GM10248 (cell line): ENCODE results near the gene PLAC1.

Experiments
- CTCF ChIA-PET: fragments of 300-600 bp; sonication (Branson Sonifier 250); formaldehyde crosslinking; extraction: SDS; loops from one replicate; lab custom pipeline; 2021; ENCODE audit warnings: antibody characterized with exemption; lab: Yijun Ruan, JAX
- POLR2A ChIA-PET: fragments of 350-650 bp; sonication (Branson Sonifier 250); formaldehyde crosslinking; extraction: SDS; loops from one replicate; lab custom pipeline; 2020; ENCODE audit warnings: antibody characterized with exemption; lab: Yijun Ruan, JAX
- DNase-seq: peaks from one replicate; pipeline ENCODE4 v3.0.0; 2012; ENCODE audit errors: extremely low spot score
- CTCF ChIP-seq: IDR thresholded peaks from 2 replicates; pipeline ENCODE4 v1.5.1; 2012; ENCODE audit warnings: mild to moderate bottlenecking, low read depth; ENCODE audit errors: extremely low read depth, missing control alignments, control extremely low read depth

PLAC1 gene

GRCh38 chrX:134661295-134661694 is 3.0 kb upstream of the PLAC1 start:
- no peak for TF ChIP-seq CTCF
- ChIA-PET POLR2A (no interaction called here), CTCF (interaction anchor here (0.8 kb wide), 1 partner anchor 10 kb away, joined by 3 read pairs; no protein-coding TSS in a partner anchor)
- DNase-seq: no peak

- ChIA-PET POLR2A (no interaction called here), CTCF (interaction anchor here (0.8 kb wide), 1 partner anchor 11 kb away, joined by 3 read pairs; no protein-coding TSS in a partner anchor)
- no peak for TF ChIP-seq CTCF
- DNase-seq: no peak
Observed at GRCh38 chrX:134660627-134661026, 2.4 kb upstream of the PLAC1 start.

GRCh38 chrX:134659761-134660160 is 1.5 kb upstream of the PLAC1 start:
- no peak for DNase-seq
- no peak for TF ChIP-seq CTCF
- CTCF ChIA-PET: no interaction called here
- POLR2A ChIA-PET: no interaction called here

GRCh38 chrX:134658760-134659023 is 421 bp upstream of the PLAC1 start:
- ChIA-PET CTCF (interaction anchor here (1.2 kb wide), 1 partner anchor 15 kb away, joined by 3 read pairs; no protein-coding TSS in a partner anchor), POLR2A (no interaction called here)
- DNase-seq: no peak
- TF ChIP-seq CTCF: no peak

GRCh38 chrX:134654398-134655012 is 3.8 kb downstream of the PLAC1 start:
- ChIA-PET CTCF (no interaction called here), POLR2A (no interaction called here)

GRCh38 chrX:134653835-134654234 is 4.4 kb downstream of the PLAC1 start:
- POLR2A ChIA-PET: no interaction called here
- CTCF ChIA-PET: no interaction called here

More at GRCh38 chrX:134654398-134655012, 3.8 kb downstream of the PLAC1 start:
- TF ChIP-seq CTCF: no peak
- DNase-seq: no peak

More at GRCh38 chrX:134653835-134654234, 4.4 kb downstream of the PLAC1 start:
- no peak for TF ChIP-seq CTCF
- no peak for DNase-seq
